ENCODE measurements around the gene MYH13.

MYH13 gene

DNA sequence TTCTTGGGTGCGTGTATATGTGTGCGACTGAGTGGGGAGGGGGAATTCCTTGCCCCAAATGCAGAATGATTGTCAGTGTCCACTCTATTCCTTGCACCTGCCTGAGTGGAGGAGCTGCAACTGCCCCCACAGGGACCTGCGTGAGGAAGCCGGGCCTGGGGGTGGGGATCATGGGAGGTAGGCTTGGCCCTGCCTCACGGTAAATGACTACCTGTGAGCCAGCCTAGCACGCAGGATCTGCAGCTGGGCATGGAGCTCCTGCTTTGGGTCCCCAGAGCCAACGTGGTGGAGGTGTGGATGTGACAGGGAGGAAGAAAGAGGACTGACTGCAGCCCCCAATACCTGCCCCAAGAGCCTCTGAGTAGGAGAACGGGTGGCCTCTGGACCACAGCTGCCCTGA is 97.4 kb downstream of the MYH13 start:
- Histone ChIP-seq H3K4me2 (no peak overlapping the region), H2AFZ (ENCODE audit: low read depth) (no peak overlapping the region), H3K9ac (no peak overlapping the region), H4K20me1 (ENCODE audit: insufficient read depth) (no peaks in the 10 kb centered on the region), H3K36me3 (ENCODE audit: insufficient read depth) (no peaks in the 10 kb centered on the region), H3K79me2 (ENCODE audit: insufficient read depth, low read depth) (no peaks in the 10 kb centered on the region), H3K4me3 (IDR thresholded peaks at IDR 0.05; ENCODE audit: insufficient read depth, low read depth, low read length) (no peak overlapping the region), H3K27me3 (ENCODE audit: insufficient read depth, low read depth) (no peaks in the 10 kb centered on the region), H3K4me1 (ENCODE audit: low read depth, poor library complexity, severe bottlenecking) (no peaks in the 10 kb centered on the region), H3K27ac (no peak overlapping the region)
- TF ChIP-seq, protein P1, sequence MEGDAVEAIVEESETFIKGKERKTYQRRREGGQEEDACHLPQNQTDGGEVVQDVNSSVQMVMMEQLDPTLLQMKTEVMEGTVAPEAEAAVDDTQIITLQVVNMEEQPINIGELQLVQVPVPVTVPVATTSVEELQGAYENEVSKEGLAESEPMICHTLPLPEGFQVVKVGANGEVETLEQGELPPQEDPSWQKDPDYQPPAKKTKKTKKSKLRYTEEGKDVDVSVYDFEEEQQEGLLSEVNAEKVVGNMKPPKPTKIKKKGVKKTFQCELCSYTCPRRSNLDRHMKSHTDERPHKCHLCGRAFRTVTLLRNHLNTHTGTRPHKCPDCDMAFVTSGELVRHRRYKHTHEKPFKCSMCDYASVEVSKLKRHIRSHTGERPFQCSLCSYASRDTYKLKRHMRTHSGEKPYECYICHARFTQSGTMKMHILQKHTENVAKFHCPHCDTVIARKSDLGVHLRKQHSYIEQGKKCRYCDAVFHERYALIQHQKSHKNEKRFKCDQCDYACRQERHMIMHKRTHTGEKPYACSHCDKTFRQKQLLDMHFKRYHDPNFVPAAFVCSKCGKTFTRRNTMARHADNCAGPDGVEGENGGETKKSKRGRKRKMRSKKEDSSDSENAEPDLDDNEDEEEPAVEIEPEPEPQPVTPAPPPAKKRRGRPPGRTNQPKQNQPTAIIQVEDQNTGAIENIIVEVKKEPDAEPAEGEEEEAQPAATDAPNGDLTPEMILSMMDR (conservative IDR thresholded peaks at IDR 0.05; ENCODE audit: low read depth, low read length): no peak

DNA sequence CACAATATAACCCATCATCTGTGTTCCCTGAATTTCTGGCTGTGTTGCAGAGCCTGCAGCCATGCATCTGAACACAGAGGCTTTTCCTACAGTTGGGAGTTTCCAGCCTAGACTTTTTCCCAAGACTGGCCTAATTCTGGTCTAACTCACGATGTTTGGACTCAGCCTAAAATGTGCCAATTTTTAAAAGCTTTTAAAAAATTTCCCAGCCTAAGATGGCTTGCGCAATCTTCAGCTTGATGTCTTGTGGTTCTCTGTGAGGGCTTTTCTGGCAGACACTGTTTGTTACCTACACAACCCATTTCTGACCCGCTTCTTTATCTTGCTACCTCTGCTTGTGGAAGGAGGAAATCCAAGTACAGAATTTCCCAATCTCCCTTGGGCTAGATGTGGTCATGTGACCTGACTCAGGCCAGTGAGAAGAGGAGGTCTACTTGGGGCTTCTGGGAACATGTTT is 101.7 kb downstream of the MYH13 start:
- no peaks in the 10 kb centered on the region for H3K27me3 ChIP-seq (ENCODE audit: insufficient read depth, low read depth)
- no peak overlapping the region for H2AFZ ChIP-seq (ENCODE audit: low read depth)
- no peak overlapping the region for H3K4me3 ChIP-seq (IDR thresholded peaks at IDR 0.05; ENCODE audit: insufficient read depth, low read depth, low read length)
- no peak overlapping the region for H3K27ac ChIP-seq
- H3K36me3 ChIP-seq (ENCODE audit: insufficient read depth): no peaks in the 10 kb centered on the region
- TF ChIP-seq, protein P1 (conservative IDR thresholded peaks at IDR 0.05; ENCODE audit: low read depth, low read length): no peak
- H3K79me2 ChIP-seq (ENCODE audit: insufficient read depth, low read depth): no peaks in the 10 kb centered on the region
- H3K4me2 ChIP-seq: no peak overlapping the region
- H3K4me1 ChIP-seq (ENCODE audit: low read depth, poor library complexity, severe bottlenecking): no peaks in the 10 kb centered on the region
- H4K20me1 ChIP-seq (ENCODE audit: insufficient read depth): no peaks in the 10 kb centered on the region
- no peak overlapping the region for H3K9ac ChIP-seq

DNA sequence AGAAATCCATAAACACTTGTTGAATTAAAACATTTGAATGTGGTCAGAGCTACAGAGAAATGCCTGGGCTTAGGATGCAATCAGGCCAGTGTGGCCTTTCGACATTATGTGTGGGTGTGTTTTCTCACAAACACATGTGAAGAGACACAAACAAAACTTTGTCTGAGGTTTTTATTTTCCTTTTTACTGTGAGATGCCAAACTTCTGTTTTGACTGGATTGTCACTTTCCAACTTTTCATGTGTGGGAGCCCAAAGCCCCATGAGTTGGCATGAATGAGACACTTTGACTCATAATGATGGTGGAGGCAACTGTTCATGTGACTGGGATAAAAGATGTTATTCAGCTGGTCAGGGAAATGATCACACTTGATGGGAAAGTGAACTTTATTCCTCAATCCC is 102.5 kb downstream of the MYH13 start:
- Histone ChIP-seq H3K27ac (no peak overlapping the region), H3K36me3 (ENCODE audit: insufficient read depth) (no peaks in the 10 kb centered on the region), H3K4me2 (no peak overlapping the region), H2AFZ (ENCODE audit: low read depth) (no peak overlapping the region), H3K79me2 (ENCODE audit: insufficient read depth, low read depth) (no peaks in the 10 kb centered on the region), H4K20me1 (ENCODE audit: insufficient read depth) (no peaks in the 10 kb centered on the region), H3K4me1 (ENCODE audit: low read depth, poor library complexity, severe bottlenecking) (no peaks in the 10 kb centered on the region), H3K9ac (no peak overlapping the region), H3K4me3 (IDR thresholded peaks at IDR 0.05; ENCODE audit: insufficient read depth, low read depth, low read length) (no peak overlapping the region), H3K27me3 (ENCODE audit: insufficient read depth, low read depth) (no peaks in the 10 kb centered on the region)
- TF ChIP-seq, protein P1 (conservative IDR thresholded peaks at IDR 0.05; ENCODE audit: low read depth, low read length): no peak

DNA sequence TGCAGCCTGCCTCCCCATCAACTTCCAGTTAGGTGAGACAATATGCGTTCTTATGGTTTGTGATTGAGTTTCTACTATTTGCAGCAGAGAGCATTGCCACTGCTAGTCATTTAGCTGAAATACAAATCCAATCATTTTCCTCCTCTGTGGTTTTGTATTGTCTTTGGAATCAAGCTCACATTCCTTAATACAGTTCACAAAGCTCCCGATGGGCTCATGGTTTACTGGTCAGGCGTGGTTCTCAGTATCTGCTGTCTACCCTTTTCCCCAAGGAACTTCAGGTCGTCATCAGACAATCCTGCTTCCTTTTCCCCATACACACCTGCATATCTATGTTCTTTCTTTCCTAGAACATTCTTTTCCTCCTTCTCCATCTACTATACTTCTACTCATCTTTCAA is 104.8 kb downstream of the MYH13 start:
- TF ChIP-seq, protein P1 (conservative IDR thresholded peaks at IDR 0.05; ENCODE audit: low read depth, low read length): no peak
- H3K9ac ChIP-seq: no peak overlapping the region

More for the DNA sequence above, 104.8 kb downstream of the MYH13 start:
- H3K27me3 ChIP-seq (ENCODE audit: insufficient read depth, low read depth): no peaks in the 10 kb centered on the region
- H3K27ac ChIP-seq: no peak overlapping the region
- H3K4me2 ChIP-seq: no peak overlapping the region
- H3K4me3 ChIP-seq (IDR thresholded peaks at IDR 0.05; ENCODE audit: insufficient read depth, low read depth, low read length): no peak overlapping the region
- no peaks in the 10 kb centered on the region for H3K36me3 ChIP-seq (ENCODE audit: insufficient read depth)
- no peak overlapping the region for H2AFZ ChIP-seq (ENCODE audit: low read depth)
- H3K4me1 ChIP-seq (ENCODE audit: low read depth, poor library complexity, severe bottlenecking): no peaks in the 10 kb centered on the region
- no peaks in the 10 kb centered on the region for H4K20me1 ChIP-seq (ENCODE audit: insufficient read depth)
- no peaks in the 10 kb centered on the region for H3K79me2 ChIP-seq (ENCODE audit: insufficient read depth, low read depth)

Measured in KMS-11 (cell line).